HepG2 (cell line): ENCODE measurements around the gene PKP4. TPM values are rescaled to one million over a fixed set of nuclear protein-coding genes. Genes with fewer than 3 reads are reported as not detected.

Experiments
- ATF7 ChIP-seq, 2 experiments: fragments of 450-650 bp in 1 of 2; sonication (generic) in 1 of 2; formaldehyde crosslinking in 1 of 2; IDR thresholded peaks; 2 replicates each; pipeline versions ENCODE4 v1.4.0 to v1.6.1; 2016 to 2020; ENCODE audit warnings: antibody characterized with exemption in 1 of 2, mild to moderate bottlenecking in 1 of 2, missing genetic modification reagents in 1 of 2
- CHCHD3 ChIP-seq: sonication (generic); formaldehyde crosslinking; IDR thresholded peaks from 2 replicates; pipeline ENCODE4 v1.8.0; 2022; ENCODE audit warnings: mild to moderate bottlenecking, missing genetic modification reagents, moderate library complexity
- FOSL2 ChIP-seq: sonication (generic); formaldehyde crosslinking; IDR thresholded peaks from 2 replicates; pipeline ENCODE4 v1.4.0; 2020; ENCODE audit warnings: missing genetic modification reagents
- IRF2 ChIP-seq: IDR thresholded peaks from 2 replicates; pipeline ENCODE4 v1.6.1; 2018; ENCODE audit warnings: missing genetic modification reagents, missing compliant biosample characterization
- JARID2 ChIP-seq: sonication (generic); formaldehyde crosslinking; IDR thresholded peaks from 2 replicates; pipeline ENCODE4 v1.8.1; 2023; ENCODE audit warnings: missing genetic modification reagents, inconsistent platforms; ENCODE audit not compliant: insufficient replicate concordance
- MAFG ChIP-seq: sonication (generic); formaldehyde crosslinking; IDR thresholded peaks from 2 replicates; pipeline ENCODE4 v1.5.1; 2020; ENCODE audit warnings: mild to moderate bottlenecking, missing genetic modification reagents
- MEIS1 ChIP-seq: sonication (generic); formaldehyde crosslinking; IDR thresholded peaks from 2 replicates; pipeline ENCODE4 v1.9.0; 2021; ENCODE audit warnings: mild to moderate bottlenecking, missing genetic modification reagents, moderate library complexity, borderline replicate concordance
- POLR2A ChIP-seq, 2 experiments: IDR thresholded peaks; 2 replicates each; pipeline ENCODE4 v1.6.1; 2011; ENCODE audit warnings: low read depth in 2 of 2, low read length in 2 of 2, mild to moderate bottlenecking in 1 of 2, moderate library complexity in 1 of 2; ENCODE audit not compliant: insufficient read depth in 1 of 2
- TCF12 ChIP-seq, 2 experiments: fragments of 450-650 bp in 1 of 2; sonication (generic) in 1 of 2; formaldehyde crosslinking in 1 of 2; IDR thresholded peaks; 2 replicates each; pipeline versions ENCODE4 v1.6.1 to v1.8.0; 2017 to 2022; ENCODE audit warnings: antibody characterized with exemption in 1 of 2, mild to moderate bottlenecking in 1 of 2, missing genetic modification reagents in 1 of 2, moderate library complexity in 1 of 2
- ZFX ChIP-seq: sonication (generic); formaldehyde crosslinking; IDR thresholded peaks from 2 replicates; pipeline ENCODE4 v1.4.0; 2020; ENCODE audit warnings: mild to moderate bottlenecking, low read depth, missing genetic modification reagents, moderate library complexity
- ZMYM3 ChIP-seq: sonication (generic); formaldehyde crosslinking; IDR thresholded peaks from 2 replicates; pipeline ENCODE4 v1.5.1; 2020; ENCODE audit warnings: mild to moderate bottlenecking, missing genetic modification reagents
- ZNF326 ChIP-seq: sonication (generic); formaldehyde crosslinking; IDR thresholded peaks from 2 replicates; pipeline ENCODE4 v1.4.0; 2020; ENCODE audit warnings: missing genetic modification reagents, borderline replicate concordance
- ZNF337 ChIP-seq: sonication (generic); formaldehyde crosslinking; IDR thresholded peaks from 2 replicates; pipeline ENCODE4 v1.5.1; 2020; ENCODE audit warnings: missing genetic modification reagents, low read depth, mild to moderate bottlenecking, borderline replicate concordance
- ZNF768 ChIP-seq: sonication (generic); formaldehyde crosslinking; IDR thresholded peaks from 2 replicates; pipeline ENCODE4 v1.4.0; 2020; ENCODE audit warnings: missing genetic modification reagents
- polyA plus RNA-seq, 8 experiments: library from polyadenylated mRNA; depleted of rRNA in 3 of 8; stranded (reverse) in 7 of 8; unstranded in 1 of 8; fragments of >200 nt; fragmentation: Illumina TruSeq in 4 of 8; extraction: Trizol in 4 of 8; gene quantifications; 2 replicates each; pipeline versions ENCODE4 v1.2.1 to v1.2.3, GENCODE V29; 2011 to 2016; ENCODE audit warnings: low read depth in 4 of 8, missing spikeins in 1 of 8, mixed read lengths in 1 of 8; ENCODE audit not compliant: insufficient read depth in 1 of 8
- total RNA-seq, 5 experiments: library from RNA; depleted of rRNA; stranded (reverse); fragments of >200 nt; fragmentation: Illumina TruSeq; extraction: Trizol; gene quantifications; 2 replicates each; pipeline ENCODE4 v1.2.3, GENCODE V29; 2016; ENCODE audit warnings: low read depth in 1 of 5
- TF ChIP-seq, protein P1 (sequence below): sonication (generic); formaldehyde crosslinking; conservative IDR thresholded peaks from 2 replicates; pipeline ENCODE4 v1.4.0; 2020; ENCODE audit warnings: missing genetic modification reagents
- TF ChIP-seq, protein P2 (sequence below): sonication (generic); formaldehyde crosslinking; IDR thresholded peaks from 2 replicates; pipeline ENCODE4 v1.5.1; 2020; ENCODE audit warnings: missing genetic modification reagents, mild to moderate bottlenecking, borderline replicate concordance
- TF ChIP-seq, protein P3 (sequence below): sonication (generic); formaldehyde crosslinking; IDR thresholded peaks from 2 replicates; pipeline ENCODE4 v1.4.0; 2020; ENCODE audit warnings: missing genetic modification reagents
- TF ChIP-seq, protein P4 (sequence below): IDR thresholded peaks from 2 replicates; pipeline ENCODE4 v1.4.0; 2020; ENCODE audit warnings: mild to moderate bottlenecking, missing genetic modification reagents
- TF ChIP-seq, protein P5 (sequence below): sonication (generic); formaldehyde crosslinking; IDR thresholded peaks from 2 replicates; pipeline ENCODE4 v1.9.0; 2022; ENCODE audit warnings: missing genetic modification reagents, mild to moderate bottlenecking, borderline replicate concordance

The PKP4 gene
- total and polyA plus RNA-seq, 2 of the 13 experiments (the other 11 are each of a cell fraction or from before 2014, with no cell fraction given), result 80.9 to 90.5 TPM

DNA sequence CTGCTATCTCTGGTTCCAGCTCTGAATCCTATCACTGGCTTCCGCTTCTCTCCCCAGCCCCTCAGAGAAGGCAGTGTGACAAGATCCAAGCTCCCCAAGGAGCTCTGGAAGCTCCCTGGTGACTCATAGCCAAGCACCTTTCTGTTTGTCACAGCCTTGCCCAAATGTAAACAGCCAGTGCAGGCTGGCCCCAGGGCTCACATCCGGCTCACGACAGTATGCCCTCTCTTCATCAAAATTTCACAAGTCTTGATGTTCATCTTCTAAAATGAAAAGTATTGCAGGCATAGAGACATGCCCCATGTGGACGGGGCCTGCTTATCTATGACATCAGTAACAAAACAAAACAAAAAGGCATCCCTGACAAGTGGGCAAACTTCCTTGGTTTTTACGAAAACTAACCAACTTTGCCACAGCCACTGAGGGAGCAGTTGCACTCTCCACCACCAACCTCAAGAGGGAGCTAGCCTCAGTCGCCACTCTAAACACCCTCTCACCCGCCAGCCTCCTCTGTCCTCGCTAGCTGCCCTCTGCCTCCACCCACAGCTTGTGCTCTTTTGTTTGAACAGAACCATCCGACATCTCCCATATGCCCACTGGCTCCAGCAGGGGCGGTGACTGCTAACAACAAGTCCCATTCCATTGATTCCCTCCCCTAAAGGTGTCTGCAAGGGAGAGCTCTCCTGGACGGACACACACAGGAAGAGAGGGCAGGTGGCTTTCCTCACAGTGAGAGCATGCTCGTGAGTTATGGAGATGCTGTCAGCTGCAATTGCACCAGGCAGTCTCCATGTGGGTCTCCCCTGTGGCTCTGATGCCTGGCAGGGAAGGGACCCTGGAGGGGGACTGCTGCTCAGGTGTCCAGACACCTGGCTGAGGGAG, 267.4 kb downstream of the PKP4 start (continued):
- TF ChIP-seq JARID2 (no peak), ZNF326 (no peak), TCF12 (IDR thresholded peaks at IDR 0.05) (no peak), TCF12 (CRISPR knock-in tag; IDR thresholded peaks at IDR 0.05) (no peak), MAFG (CRISPR knock-in tag) (no peak), CHCHD3 (CRISPR knock-in tag) (0 out of 2 replicates have a peak, but pooled peaks have one; percentile 46), ATF7 (IDR thresholded peaks at IDR 0.05) (no peak), ATF7 (CRISPR knock-in tag; IDR thresholded peaks at IDR 0.05) (no peak), ZNF768 (CRISPR knock-in tag) (no peak), FOSL2 (peak; percentile 96), IRF2 (CRISPR knock-in tag) (peak; percentile 55; the same call in 1 of the 2 replicates), ZNF337 (CRISPR knock-in tag) (no peak), MEIS1 (CRISPR knock-in tag) (no peak), ZMYM3 (CRISPR knock-in tag) (peak; percentile 72), POLR2A (IDR thresholded peaks at IDR 0.05; ENCODE audit: insufficient read depth in 1 of 2, low read depth in 2 of 2, low read length in 2 of 2) (no peak), ZFX (CRISPR knock-in tag) (no peak; the same call in 1 of the 2 replicates)
- TF ChIP-seq, protein P1, sequence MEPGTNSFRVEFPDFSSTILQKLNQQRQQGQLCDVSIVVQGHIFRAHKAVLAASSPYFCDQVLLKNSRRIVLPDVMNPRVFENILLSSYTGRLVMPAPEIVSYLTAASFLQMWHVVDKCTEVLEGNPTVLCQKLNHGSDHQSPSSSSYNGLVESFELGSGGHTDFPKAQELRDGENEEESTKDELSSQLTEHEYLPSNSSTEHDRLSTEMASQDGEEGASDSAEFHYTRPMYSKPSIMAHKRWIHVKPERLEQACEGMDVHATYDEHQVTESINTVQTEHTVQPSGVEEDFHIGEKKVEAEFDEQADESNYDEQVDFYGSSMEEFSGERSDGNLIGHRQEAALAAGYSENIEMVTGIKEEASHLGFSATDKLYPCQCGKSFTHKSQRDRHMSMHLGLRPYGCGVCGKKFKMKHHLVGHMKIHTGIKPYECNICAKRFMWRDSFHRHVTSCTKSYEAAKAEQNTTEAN (CRISPR knock-in tag), result no peak
- TF ChIP-seq, protein P2, sequence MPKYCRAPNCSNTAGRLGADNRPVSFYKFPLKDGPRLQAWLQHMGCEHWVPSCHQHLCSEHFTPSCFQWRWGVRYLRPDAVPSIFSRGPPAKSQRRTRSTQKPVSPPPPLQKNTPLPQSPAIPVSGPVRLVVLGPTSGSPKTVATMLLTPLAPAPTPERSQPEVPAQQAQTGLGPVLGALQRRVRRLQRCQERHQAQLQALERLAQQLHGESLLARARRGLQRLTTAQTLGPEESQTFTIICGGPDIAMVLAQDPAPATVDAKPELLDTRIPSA, result no peak
- TF ChIP-seq, protein P3, sequence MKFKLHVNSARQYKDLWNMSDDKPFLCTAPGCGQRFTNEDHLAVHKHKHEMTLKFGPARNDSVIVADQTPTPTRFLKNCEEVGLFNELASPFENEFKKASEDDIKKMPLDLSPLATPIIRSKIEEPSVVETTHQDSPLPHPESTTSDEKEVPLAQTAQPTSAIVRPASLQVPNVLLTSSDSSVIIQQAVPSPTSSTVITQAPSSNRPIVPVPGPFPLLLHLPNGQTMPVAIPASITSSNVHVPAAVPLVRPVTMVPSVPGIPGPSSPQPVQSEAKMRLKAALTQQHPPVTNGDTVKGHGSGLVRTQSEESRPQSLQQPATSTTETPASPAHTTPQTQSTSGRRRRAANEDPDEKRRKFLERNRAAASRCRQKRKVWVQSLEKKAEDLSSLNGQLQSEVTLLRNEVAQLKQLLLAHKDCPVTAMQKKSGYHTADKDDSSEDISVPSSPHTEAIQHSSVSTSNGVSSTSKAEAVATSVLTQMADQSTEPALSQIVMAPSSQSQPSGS (CRISPR knock-in tag), result no peak
- TF ChIP-seq, protein P4, sequence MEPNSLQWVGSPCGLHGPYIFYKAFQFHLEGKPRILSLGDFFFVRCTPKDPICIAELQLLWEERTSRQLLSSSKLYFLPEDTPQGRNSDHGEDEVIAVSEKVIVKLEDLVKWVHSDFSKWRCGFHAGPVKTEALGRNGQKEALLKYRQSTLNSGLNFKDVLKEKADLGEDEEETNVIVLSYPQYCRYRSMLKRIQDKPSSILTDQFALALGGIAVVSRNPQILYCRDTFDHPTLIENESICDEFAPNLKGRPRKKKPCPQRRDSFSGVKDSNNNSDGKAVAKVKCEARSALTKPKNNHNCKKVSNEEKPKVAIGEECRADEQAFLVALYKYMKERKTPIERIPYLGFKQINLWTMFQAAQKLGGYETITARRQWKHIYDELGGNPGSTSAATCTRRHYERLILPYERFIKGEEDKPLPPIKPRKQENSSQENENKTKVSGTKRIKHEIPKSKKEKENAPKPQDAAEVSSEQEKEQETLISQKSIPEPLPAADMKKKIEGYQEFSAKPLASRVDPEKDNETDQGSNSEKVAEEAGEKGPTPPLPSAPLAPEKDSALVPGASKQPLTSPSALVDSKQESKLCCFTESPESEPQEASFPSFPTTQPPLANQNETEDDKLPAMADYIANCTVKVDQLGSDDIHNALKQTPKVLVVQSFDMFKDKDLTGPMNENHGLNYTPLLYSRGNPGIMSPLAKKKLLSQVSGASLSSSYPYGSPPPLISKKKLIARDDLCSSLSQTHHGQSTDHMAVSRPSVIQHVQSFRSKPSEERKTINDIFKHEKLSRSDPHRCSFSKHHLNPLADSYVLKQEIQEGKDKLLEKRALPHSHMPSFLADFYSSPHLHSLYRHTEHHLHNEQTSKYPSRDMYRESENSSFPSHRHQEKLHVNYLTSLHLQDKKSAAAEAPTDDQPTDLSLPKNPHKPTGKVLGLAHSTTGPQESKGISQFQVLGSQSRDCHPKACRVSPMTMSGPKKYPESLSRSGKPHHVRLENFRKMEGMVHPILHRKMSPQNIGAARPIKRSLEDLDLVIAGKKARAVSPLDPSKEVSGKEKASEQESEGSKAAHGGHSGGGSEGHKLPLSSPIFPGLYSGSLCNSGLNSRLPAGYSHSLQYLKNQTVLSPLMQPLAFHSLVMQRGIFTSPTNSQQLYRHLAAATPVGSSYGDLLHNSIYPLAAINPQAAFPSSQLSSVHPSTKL (CRISPR knock-in tag), result peak; percentile 80
- TF ChIP-seq, protein P5, sequence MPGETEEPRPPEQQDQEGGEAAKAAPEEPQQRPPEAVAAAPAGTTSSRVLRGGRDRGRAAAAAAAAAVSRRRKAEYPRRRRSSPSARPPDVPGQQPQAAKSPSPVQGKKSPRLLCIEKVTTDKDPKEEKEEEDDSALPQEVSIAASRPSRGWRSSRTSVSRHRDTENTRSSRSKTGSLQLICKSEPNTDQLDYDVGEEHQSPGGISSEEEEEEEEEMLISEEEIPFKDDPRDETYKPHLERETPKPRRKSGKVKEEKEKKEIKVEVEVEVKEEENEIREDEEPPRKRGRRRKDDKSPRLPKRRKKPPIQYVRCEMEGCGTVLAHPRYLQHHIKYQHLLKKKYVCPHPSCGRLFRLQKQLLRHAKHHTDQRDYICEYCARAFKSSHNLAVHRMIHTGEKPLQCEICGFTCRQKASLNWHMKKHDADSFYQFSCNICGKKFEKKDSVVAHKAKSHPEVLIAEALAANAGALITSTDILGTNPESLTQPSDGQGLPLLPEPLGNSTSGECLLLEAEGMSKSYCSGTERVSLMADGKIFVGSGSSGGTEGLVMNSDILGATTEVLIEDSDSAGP (CRISPR knock-in tag), result no peak
